HL-60/S4 treated with retinoic acid at 250 ng/mL for 4 days and 3 days (cell line): ENCODE results near the gene NT5C.
"Not testable (repeated sequence)": the region's sequence is repeated elsewhere in the genome, so short reads cannot be mapped to it uniquely, and the experiment has no call there.

ENCODE experiments used
- in situ Hi-C: fragments of 300-500 bp; cut with MboI; formaldehyde crosslinking; loops from 2 replicates; pipeline ENCODE4 v1.7.0; 2022; ENCODE audit warnings: low sequenced_read_pairs

The NT5C gene

GRCh38 chr17:75144816-75145512 lies 13.4 kb upstream of the NT5C start:
- in situ Hi-C loops = no loop called here

GRCh38 chr17:75142236-75142971 lies 10.9 kb upstream of the NT5C start:
- in situ Hi-C loops = no loop called here

- in situ Hi-C loops = no loop called here
Observed at GRCh38 chr17:75138519-75138918, 7.0 kb upstream of the NT5C start.

GRCh38 chr17:75137762-75138161 lies 6.2 kb upstream of the NT5C start:
- in situ Hi-C loops = not testable (repeated sequence)

GRCh38 chr17:75135946-75136345 lies 4.4 kb upstream of the NT5C start:
- in situ Hi-C loops = no loop called here

- in situ Hi-C loops = no loop called here
Observed at GRCh38 chr17:75135452-75135851, 3.9 kb upstream of the NT5C start.

- in situ Hi-C loops = not testable (repeated sequence)
Observed at GRCh38 chr17:75133607-75134347, 2.2 kb upstream of the NT5C start.

- in situ Hi-C loops = no loop called here
Observed at GRCh38 chr17:75133001-75133400, 1.5 kb upstream of the NT5C start.

GRCh38 chr17:75132018-75133000 lies 767 bp upstream of the NT5C start:
- in situ Hi-C loops = not testable (repeated sequence)

GRCh38 chr17:75130632-75131277 lies 787 bp downstream of the NT5C start:
- in situ Hi-C loops = no loop called here

GRCh38 chr17:75130059-75130631 lies 1.4 kb downstream of the NT5C start:
- in situ Hi-C loops = no loop called here

GRCh38 chr17:75129576-75129975 lies 2.0 kb downstream of the NT5C start:
- in situ Hi-C loops = no loop called here

GRCh38 chr17:75128694-75129505 lies 2.6 kb downstream of the NT5C start:
- in situ Hi-C loops = no loop called here

- in situ Hi-C loops = not testable (repeated sequence)
Observed at GRCh38 chr17:75127936-75128335, 3.6 kb downstream of the NT5C start.

GRCh38 chr17:75126954-75127353 lies 4.6 kb downstream of the NT5C start:
- in situ Hi-C loops = no loop called here

GRCh38 chr17:75125984-75126383 lies 5.6 kb downstream of the NT5C start:
- in situ Hi-C loops = no loop called here

- in situ Hi-C loops = no loop called here
Observed at GRCh38 chr17:75124819-75125162, 6.8 kb downstream of the NT5C start.

GRCh38 chr17:75124041-75124818 lies 7.3 kb downstream of the NT5C start:
- in situ Hi-C loops = no loop called here
